ENCODE data around the gene SENP1.

- no peak for TF ChIP-seq SUZ12 (IDR thresholded peaks at IDR 0.05; ENCODE audit: extremely low read depth, insufficient read depth, insufficient read length)
- no peak for TF ChIP-seq ZNF274 (IDR thresholded peaks at IDR 0.05; ENCODE audit: low read depth, low read length)
- TF ChIP-seq YY1 (IDR thresholded peaks at IDR 0.05; ENCODE audit: insufficient read depth, insufficient read length): no peak
Observed at GRCh38 chr12:48104531-48104930, 1.3 kb downstream of the SENP1 start.

All from NT2/D1 (cell line).